Stimulated activated CD4-positive, alpha-beta T cell treated with anti-CD3 and anti-CD28 coated beads, Interleukin-12 subunit alpha, Interleukin-12 subunit beta, amount 100 ng/mL, for 24 hours (primary cell): ENCODE data around the gene TAF11L12.
"Not testable (repeated sequence)": the region's sequence is repeated elsewhere in the genome, so short reads cannot be mapped to it uniquely, and the experiment has no call there.

Source experiments
- DNase-seq, 2 experiments: peaks; one replicate each; pipeline ENCODE4 v3.0.0-alpha.2; 2020; ENCODE audit warnings: low read depth in 2 of 2

The TAF11L12 gene

DNA sequence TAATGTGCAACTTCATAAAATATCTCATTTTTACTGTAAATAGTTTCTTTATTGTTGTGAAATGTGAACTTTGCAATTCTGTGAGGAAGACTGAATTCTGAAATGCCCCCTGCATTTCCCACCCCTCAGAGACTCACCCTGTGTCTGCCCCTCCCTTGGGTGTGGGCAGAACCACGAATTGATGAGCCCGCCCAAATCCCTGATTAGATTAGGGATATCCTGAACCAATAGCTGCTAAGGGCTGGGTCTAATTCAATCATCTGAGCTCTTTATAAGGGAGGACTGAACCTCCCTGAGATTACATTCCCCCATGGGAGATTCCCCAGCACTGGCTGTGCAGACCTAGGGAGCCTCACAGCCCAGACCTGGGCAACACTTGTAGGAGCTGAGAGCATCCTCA, at the start of gene TAF11L12:
TSS of gene TAF11L12 (plus strand) at position 301 of the 400 bp plus-strand sequence.
- not testable (repeated sequence) for DNase-seq

DNA sequence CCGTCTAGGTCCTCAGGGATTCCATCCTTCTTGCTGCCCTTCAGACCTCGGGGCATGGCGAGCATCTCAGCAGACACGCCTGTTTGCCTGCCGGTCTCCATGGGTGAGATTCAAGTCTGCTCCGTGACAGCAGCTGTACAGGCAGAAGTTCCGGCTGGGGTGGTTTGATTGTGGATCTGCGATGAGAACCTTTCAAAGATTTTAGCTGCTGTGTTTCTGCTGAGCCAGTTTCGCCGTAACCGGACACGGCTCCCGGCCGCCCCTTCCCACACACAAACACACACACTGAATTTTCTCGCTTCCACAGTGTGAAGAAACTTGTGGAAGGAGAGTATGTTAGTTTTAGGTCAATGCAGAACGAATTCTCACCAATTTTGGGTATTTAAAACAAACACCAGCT, 24.5 kb upstream of the TAF11L12 start, which contains the start of gene TAF11L7:
TSS of gene TAF11L7 (minus strand) at position 101 of the 400 bp plus-strand sequence.
- not testable (repeated sequence) for DNase-seq

DNA sequence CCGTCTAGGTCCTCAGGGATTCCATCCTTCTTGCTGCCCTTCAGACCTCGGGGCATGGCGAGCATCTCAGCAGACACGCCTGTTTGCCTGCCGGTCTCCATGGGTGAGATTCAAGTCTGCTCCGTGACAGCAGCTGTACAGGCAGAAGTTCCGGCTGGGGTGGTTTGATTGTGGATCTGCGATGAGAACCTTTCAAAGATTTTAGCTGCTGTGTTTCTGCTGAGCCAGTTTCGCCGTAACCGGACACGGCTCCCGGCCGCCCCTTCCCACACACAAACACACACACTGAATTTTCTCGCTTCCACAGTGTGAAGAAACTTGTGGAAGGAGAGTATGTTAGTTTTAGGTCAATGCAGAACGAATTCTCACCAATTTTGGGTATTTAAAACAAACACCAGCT, 19.3 kb upstream of the TAF11L12 start, which contains the start of gene TAF11L8:
TSS of gene TAF11L8 (minus strand) at position 101 of the 400 bp plus-strand sequence.
- not testable (repeated sequence) for DNase-seq

DNA sequence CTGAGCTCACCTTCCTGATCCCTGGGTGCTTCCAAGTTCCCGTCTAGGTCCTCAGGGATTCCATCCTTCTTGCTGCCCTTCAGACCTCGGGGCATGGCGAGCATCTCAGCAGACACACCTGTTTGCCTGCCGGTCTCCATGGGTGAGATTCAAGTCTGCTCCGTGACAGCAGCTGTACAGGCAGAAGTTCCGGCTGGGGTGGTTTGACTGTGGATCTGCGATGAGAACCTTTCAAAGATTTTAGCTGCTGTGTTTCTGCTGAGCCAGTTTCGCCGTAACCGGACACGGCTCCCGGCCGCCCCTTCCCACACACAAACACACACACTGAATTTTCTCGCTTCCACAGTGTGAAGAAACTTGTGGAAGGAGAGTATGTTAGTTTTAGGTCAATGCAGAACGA, 15.9 kb upstream of the TAF11L12 start, which contains the start of gene TAF11L9:
TSS of gene TAF11L9 (minus strand) at position 140 of the 400 bp plus-strand sequence.
- not testable (repeated sequence) for DNase-seq

DNA sequence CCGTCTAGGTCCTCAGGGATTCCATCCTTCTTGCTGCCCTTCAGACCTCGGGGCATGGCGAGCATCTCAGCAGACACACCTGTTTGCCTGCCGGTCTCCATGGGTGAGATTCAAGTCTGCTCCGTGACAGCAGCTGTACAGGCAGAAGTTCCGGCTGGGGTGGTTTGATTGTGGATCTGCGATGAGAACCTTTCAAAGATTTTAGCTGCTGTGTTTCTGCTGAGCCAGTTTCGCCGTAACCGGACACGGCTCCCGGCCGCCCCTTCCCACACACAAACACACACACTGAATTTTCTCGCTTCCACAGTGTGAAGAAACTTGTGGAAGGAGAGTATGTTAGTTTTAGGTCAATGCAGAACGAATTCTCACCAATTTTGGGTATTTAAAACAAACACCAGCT, 12.5 kb upstream of the TAF11L12 start, which contains the start of gene TAF11L10:
TSS of gene TAF11L10 (minus strand) at position 101 of the 400 bp plus-strand sequence.
- DNase-seq: not testable (repeated sequence)

DNA sequence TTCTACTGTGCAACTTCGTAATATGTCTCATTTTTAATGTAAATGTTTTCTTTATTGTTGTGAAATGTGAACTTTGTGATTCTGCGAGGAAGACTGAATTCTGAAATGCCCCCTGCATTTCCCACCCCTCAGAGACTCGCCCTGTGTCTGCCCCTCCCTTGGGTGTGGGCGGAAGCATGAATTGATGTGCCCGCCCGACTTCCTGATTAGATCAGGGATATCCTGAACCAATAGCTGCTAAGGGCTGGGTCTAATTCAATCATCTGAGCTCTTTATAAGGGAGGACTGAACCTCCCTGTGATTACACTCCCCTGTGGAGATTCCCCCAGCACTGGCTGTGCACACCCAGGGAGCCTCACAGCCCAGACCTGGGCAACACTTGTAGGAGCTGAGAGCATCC, 6.3 kb upstream of the TAF11L12 start, which contains the start of gene TAF11L11:
TSS of gene TAF11L11 (plus strand) at position 304 of the 400 bp plus-strand sequence.
- not testable (repeated sequence) for DNase-seq

DNA sequence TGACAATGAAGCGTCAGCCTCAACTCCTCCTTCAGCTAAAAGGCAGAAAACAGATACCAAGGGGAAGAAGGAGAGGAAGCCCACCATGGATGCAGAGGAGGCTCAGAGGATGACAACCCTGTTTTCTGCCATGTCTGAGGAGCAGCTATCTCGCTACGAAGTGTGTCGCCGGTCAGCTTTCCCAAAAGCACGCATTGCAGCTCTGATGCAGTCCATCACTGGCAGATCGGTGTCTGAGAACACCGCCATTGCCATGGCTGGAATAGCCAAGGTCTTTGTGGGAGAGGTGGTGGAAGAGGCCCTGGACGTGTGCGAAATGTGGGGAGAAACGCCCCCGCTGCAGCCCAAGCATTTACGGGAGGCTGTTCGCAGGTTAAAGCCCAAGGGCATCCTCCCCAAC, 5.2 kb upstream of the TAF11L12 start:
- DNase-seq: no peak

DNA sequence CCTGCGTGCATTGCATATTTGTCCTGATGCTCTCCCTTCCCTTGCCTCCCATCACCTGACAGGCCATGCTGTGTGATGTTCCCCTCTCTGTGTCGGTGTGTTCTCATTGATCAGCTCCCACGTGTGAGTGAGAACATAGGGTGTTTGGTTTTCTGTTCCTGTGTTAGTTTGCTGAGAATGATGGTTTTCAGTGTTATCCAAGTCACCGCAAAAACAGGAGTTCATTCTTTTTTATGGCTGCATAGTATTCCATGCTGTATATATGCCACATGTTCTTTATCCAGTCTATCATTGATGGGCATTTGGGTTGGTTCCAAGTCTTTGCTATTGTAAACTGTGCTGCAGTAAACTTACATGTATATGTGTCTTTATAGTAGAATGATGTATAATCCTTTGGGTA, 2.7 kb upstream of the TAF11L12 start:
- not testable (repeated sequence) for DNase-seq

DNA sequence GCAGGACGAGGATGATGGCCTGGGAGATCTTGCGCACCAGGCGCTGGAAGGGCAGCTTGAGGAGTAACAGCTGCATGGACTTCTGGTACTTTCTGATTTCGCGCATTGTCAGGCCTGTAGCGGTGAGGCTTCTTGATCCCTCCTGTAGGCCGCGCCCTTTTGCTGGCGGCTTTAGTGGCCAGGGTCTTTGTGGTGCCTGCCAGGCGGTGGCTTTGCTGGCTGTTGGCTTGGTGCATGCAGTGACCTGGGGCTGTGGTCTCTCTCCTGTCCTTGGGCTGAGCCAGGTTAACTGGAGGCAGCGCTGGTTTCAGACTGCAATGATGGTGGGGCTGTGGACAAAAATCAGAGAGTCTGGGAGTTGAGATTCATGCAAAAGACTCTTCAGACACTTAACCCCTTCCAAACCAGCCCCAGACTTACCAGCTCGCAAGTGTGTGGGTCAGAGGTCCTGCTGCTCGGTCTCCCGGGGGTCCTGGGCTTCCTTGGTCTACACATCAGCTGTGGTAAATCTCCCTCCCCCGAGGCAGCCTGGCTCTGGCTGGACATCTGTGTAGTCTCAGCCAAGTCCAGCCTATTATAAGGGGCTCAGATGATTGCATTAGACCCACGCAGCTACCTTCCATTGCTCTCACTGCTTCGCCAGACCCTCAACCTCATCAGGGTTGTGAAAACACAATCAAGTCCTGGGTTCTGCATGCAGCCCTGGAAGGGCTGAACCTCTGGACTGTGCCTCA, 4.8 kb downstream of the TAF11L12 start:
- DNase-seq: no peak

DNA sequence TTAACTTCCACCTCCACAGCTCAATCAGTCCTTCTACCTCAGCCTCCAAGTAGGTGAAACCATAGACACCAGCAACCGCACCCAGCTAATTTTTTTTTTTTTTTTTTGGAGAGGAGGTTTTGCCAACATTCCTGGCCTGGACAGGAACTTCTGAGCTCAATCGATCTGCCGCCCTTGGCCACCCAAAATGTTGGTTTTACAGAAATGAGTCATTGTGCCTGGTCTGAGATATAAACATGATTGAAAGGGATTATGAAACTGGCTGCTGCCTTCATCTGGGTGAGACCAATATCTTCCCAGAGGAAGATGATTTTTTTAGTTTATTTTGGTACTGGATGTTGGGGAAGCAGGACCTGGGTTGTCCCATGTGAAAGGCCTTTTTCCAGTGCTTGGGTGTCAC, 9.2 kb downstream of the TAF11L12 start:
- no peak for DNase-seq

DNA sequence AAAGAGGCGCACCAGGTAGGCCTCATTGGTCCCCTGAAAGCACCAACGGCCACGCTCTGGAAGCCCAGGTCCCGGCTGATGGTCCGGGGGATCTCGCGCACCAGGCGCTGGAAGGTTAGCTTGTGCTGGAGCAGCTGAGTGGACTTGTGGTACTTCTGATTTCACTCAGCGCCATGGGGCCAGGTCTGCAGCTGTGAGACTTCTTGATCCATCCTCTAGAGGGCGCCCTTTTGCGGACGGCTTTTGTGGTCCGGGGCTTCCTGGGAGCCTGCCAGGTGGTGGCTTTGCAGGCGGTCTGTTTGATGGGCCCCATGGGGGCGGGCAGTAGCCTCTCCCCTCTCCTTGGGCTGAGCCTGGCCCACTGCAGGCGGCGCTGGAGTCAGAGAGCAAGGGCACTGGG, 10.4 kb downstream of the TAF11L12 start:
- no peak for DNase-seq

DNA sequence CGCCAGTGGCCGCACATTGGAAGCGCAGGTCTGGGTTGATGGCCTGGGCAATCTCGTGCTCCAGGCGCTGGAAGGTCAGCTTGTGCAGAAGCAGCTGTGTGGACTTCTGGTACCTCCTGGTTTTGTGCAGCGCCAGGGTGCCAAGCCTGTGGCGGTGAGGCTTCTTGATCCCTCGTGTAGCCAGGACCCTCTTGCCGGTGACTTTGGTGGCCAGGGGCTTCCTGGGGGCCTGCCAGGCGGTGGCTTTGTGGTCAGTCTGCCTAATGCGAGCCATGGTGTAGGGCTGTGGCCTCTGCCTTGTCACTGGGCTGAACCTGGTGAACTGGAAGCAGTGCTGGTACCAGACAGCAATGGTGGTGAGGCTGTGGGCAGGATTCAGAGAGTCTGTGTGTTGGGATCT, 15.5 kb downstream of the TAF11L12 start:
- no peak for DNase-seq

DNA sequence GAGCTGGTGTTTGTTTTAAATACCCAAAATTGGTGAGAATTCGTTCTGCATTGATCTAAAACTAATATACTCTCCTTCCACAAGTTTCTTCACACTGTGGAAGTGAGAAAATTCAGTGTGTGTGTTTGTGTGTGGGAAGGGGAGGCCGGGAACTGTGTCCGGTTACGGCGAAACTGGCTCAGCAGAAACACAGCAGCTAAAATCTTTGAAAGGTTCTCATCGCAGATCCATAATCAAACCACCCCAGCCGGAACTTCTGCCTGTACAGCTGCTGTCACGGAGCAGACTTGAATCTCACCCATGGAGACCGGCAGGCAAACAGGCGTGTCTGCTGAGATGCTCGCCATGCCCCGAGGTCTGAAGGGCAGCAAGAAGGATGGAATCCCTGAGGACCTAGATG, 21.6 kb downstream of the TAF11L12 start, which contains the start of gene TAF11L13:
TSS of gene TAF11L13 (plus strand) at position 301 of the 400 bp plus-strand sequence.
- DNase-seq: not testable (repeated sequence)

DNA sequence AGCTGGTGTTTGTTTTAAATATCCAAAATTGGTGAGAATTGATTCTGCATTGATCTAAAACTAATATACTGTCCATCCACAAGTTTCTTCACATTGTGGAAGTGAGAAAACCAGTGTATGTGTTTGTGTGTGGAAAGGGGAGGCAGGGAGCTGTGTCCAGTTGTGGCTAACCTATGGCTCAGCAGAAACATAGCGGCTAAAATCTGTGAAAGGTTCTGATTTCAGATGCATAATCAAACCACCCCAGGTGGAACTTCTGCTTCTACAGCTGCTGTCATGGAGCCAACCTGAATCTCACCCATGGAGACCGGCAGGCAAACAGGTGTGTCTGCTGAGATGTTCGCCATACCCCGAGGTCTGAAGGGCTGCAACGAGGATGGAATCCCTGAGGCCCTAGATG, 24.0 kb downstream of the TAF11L12 start, which contains the start of gene TAF11L14:
TSS of gene TAF11L14 (plus strand) at position 301 of the 400 bp plus-strand sequence.
- no peak for DNase-seq

DNA sequence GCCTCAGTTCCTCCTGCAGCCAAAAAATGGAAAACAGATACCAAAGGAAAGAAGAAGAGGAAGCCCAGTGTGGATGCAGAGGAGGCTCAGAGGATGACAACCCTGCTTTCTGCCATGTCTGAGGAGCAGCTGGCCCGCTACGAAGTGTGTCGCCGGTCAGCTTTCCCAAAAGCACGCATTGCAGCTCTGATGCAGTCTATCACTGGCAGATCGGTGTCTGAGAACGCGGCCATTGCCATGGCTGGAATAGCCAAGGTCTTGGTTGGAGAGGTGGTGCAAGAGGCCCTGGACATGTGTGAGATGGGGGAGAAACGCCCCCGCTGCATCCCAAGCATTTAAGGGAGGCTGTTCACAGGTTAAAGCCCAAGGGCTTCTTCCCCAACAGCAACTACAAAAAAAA, 39.0 kb downstream of the TAF11L12 start:
- DNase-seq: not testable (repeated sequence)

DNA sequence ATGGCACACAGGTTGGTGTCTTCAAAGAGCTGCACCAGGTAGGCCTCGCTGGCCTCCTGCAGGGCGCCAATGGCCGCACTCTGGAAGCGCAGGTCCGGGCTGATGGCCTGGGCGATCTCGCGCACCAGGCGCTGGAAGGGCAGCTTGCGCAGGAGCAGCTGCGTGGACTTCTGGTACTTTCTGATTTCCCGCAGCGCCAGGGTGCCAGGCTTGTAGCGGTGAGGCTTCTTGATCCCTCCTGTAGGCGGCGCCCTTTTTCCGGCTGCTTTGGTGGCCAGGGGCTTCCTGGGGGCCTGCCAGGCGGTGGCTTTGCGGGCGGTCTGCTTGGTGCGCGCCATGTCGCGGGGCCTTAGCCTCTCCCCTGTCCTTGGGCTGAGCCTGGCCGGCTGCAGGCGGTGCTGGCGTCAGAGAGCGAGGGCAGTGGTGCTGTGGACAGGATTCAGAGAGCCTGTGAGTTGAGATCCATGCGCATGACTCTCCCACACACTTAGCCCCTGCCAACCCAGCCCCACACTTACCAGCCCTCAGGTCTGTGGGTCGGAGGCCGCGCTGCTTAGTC, 45.1 kb downstream of the TAF11L12 start:
- DNase-seq: not testable (repeated sequence)

DNA sequence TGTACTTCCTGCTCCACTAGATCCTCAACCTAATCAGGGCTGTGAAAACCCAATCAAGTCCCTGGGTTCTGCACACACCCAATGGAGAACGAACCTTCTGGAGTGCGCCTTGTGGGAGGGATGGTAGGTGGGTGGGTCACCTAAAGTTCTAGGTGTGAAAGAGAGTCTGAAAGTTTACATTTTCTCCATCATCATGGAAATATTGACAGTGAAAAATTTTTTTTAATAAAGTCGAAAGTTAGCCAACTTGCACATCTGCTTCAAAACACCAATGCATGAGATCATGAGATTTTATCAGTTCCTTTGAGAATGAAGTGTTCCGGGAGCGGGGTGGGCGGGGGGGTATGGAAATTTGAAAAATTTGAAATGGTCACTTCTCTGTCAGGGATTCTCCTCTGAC, 45.7 kb downstream of the TAF11L12 start:
- no peak for DNase-seq
